Fibroblast of mammary gland (primary cell): ENCODE results near the gene LPP.

Source experiments
- DNase-seq: peaks from one replicate; pipeline ENCODE4 v3.0.0-alpha.2; 2010; ENCODE audit warnings: low read depth
- H3K4me3 ChIP-seq: 2 replicates; pipeline ENCODE4 v1.5.1; 2011; ENCODE audit warnings: low read depth, mild to moderate bottlenecking, low read length, moderate library complexity; ENCODE audit not compliant: control insufficient read depth
- TF ChIP-seq, protein P1 (sequence below): conservative IDR thresholded peaks from 2 replicates; pipeline ENCODE4 v1.5.1; 2011; ENCODE audit warnings: low read depth, low read length, inconsistent platforms; ENCODE audit not compliant: control insufficient read depth, insufficient read depth

The LPP gene

DNA sequence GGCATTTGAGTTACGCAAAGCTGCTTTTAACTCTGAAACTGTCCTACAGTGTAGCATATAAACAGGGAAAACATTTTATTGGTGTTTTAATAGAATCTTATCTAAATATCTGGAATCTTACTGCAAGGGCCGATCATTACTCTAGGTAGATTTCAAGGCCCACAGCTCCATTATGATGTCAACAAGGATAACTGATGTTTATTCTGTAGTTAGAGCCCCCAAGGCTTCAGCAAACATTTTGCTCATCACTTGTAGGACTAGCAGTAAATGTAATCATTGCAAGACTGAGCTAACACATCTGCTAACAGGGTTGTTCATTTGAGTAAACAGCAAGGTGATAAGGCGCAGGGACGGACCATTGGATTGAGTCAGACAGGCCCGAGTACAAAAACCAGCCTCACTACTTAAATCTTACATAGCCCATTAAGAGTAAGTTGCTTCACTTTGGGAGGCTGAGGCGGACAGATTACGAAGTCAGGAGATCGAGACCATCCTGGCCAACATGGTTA lies 685.3 kb downstream of the LPP start:
- TF ChIP-seq, protein P1, sequence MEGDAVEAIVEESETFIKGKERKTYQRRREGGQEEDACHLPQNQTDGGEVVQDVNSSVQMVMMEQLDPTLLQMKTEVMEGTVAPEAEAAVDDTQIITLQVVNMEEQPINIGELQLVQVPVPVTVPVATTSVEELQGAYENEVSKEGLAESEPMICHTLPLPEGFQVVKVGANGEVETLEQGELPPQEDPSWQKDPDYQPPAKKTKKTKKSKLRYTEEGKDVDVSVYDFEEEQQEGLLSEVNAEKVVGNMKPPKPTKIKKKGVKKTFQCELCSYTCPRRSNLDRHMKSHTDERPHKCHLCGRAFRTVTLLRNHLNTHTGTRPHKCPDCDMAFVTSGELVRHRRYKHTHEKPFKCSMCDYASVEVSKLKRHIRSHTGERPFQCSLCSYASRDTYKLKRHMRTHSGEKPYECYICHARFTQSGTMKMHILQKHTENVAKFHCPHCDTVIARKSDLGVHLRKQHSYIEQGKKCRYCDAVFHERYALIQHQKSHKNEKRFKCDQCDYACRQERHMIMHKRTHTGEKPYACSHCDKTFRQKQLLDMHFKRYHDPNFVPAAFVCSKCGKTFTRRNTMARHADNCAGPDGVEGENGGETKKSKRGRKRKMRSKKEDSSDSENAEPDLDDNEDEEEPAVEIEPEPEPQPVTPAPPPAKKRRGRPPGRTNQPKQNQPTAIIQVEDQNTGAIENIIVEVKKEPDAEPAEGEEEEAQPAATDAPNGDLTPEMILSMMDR = no peak
- no peak for DNase-seq
- no peak overlapping the region for H3K4me3 ChIP-seq

DNA sequence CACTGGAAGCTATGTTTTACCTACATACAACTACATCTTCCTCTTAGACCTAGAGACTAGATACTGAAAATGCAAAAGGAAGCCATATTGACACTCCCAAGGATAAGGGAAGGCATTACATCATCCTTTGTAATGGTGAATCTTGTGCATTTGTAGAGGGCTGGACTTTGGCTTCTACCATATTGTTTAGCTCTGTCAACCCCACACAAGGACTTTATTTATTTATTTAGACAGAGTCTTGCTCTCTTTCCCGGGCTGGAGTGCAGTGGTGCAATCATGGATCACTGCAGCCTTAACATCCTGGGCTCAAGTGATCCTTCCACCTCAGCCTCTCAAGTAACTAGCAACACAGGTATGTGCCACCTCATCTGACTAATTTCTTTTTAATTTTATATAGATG lies 686.3 kb downstream of the LPP start:
- no peak overlapping the region for H3K4me3 ChIP-seq
- DNase-seq = no peak
- TF ChIP-seq, protein P1 = no peak

DNA sequence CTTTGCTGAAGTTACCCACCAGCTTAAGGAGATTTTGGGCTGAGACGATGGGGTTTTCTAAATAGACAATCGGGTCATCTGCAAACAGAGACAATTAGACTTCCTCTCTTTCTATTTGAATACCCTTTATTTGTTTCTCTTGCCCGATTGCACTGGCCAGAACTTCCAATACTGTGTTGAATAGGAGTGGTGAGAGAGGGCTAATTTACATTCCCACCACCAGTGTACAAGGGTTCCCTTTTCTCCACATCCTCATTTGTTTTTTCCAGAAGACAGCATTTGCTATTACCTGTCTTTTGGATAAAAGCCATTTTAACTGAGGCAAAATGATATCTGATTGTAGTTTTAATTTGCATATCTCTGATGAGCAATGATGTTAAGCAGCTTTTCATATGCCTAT lies 687.9 kb downstream of the LPP start:
- DNase-seq = no peak
- TF ChIP-seq, protein P1 = no peak
- no peak overlapping the region for H3K4me3 ChIP-seq

DNA sequence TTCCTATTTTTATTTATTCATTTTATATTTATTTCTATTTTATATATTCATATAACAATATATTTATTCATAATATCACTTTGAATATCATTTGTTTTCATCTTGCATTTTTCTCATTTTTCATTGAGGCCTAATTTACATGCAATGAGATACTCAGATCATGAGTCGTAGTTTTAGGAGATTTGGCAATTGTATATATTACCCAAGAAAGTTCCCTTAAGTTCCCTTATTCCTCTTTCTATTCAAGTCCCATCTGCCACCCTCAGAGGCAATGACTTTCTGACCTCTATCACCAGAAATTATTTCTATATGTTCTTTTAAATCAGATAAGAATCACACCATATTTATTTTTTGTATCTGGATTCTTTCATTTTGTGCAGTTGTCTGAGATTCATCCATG lies 688.7 kb downstream of the LPP start:
- peak; percentile 72 for DNase-seq
- H3K4me3 ChIP-seq = no peak overlapping the region
- TF ChIP-seq, protein P1 = no peak

DNA sequence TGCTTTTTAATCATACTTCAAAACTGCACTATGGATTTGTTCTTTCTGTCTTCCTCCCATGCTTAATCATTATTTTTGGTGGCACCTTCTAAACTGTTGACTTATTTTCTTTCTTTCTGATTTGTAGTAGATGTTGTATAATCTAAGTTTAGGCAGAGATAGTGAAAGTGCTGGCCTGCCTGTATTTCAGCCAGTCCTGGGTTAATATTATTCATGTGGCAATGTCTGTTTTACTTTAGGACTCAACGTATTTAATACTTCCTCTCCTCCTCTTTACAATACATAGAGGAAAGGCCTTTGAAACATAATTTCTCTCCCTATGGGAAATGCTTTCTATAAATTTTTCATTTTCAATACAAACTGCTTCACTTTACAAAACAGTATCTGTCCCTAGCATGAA lies 690.1 kb downstream of the LPP start:
- DNase-seq = no peak
- H3K4me3 ChIP-seq = no peak overlapping the region
- TF ChIP-seq, protein P1 = no peak

DNA sequence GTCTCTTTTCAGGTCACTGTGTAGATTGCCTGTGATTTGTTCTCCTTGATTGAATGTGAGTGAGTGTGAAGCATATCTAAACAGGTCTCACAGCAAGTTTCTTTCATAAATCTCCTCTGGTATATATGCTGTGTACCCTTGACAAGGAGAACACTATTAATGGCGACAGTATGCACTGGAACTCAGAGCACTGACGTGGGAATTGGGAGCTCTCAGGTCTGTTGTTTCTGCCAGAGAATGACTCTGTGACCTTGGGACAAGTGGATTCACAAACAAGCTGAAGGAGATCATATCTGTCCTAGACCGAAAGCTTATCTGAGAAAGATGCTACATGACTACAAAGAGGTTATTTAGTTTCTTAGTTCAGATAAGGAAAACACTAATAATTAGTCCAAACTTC lies 691.6 kb downstream of the LPP start:
- DNase-seq = no peak
- no peak overlapping the region for H3K4me3 ChIP-seq
- TF ChIP-seq, protein P1 = no peak

DNA sequence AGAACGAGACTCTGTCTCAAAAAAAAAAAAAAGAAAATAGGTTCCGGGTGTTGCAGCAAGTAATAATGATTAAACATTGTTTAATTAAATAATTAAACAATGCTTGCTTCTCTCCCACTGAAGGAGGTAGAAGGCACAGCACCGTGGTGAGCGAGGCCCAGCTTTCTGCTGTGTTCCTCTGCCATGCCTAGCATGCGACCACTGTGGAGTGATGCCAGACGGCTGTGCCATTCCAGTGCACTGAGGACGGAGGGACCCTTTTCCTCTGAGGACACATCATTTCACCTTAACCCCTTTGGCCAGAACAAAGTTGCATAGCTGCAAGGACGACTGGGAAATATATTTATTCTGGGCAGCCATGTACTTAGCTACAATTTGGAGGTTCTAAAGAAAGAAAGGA lies 695.0 kb downstream of the LPP start:
- no peak for DNase-seq
- H3K4me3 ChIP-seq = no peak overlapping the region
- TF ChIP-seq, protein P1 = no peak
